Measurements from ENCODE around the gene PM20D1.
"Not testable (repeated sequence)": the region's sequence is repeated elsewhere in the genome, so short reads cannot be mapped to it uniquely, and the experiment has no call there.

The PM20D1 gene

DNA sequence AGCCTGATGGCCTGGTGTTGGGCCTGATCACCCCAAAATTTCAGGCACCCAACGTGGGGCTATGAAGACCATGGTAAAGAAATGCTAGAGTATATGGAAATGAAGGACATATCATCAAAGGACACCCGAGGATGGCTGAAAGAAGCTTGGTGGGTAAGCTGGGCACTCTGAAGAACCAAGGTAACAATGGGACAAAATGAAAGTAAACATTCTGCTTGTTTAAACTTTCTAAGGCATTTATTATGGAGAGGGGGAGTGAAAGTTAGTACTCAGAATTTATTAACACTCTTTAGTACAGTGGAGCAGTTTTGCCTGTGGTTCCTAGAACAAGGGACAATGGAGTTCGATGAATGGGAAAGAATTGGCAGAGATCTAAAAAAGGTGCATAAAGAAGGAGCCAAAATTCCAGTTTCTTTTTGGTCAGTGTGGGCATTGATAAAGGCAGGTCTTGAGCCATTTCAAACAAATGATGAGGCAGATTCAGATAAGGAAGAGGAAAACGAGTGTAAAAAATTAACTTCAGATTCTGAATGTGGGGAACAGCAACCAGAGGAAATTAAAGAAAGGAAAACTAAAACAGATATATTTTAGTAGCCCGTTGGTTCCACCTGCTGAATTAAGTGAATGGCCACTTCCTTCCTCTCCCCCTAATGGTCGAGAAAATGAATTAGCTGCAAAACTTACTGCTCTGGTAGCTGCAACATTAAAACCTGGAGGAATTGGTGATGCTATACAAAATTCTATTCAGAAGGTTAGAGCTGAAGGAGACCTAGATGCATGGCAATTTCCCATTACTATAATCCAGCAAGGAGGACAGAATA lies 8.4 kb upstream of the PM20D1 start:
- H3K4me3 Mint-ChIP-seq, result no peak overlapping the region
- peaks cover 21% of the 10 kb centered on the region for H3K9me3 Mint-ChIP-seq
- ATAC-seq (no peak), DNase-seq (no peak)
- H3K27me3 Mint-ChIP-seq, result no peaks in the 10 kb centered on the region
- peaks cover 10% of the 10 kb centered on the region for H3K36me3 Mint-ChIP-seq (ENCODE audit: low read depth)
- no peak overlapping the region for H3K27ac Mint-ChIP-seq
- peaks cover 3% of the 10 kb centered on the region for H3K4me1 Mint-ChIP-seq

DNA sequence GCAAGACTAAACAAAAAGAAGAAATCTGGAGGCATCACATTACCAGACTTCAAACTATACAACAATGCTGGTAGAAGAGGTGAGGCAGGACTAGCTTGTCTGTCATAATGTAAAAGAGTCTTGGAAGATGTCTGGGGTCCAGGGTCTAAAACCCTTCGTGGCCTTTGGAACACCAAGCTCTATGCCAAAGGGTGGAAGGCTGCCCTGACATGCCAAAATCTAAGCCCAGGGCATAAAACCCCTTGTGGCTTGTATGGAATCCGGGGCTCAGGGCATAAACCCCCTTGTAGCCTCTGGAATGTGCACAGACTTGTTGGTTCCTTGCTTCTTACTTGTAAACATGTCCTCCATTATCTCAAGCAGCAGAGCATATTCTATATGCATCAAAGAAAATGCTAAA lies 7.6 kb upstream of the PM20D1 start:
- H3K36me3 Mint-ChIP-seq (ENCODE audit: low read depth); DNase-seq; H3K4me3 Mint-ChIP-seq; H3K27me3 Mint-ChIP-seq; H3K27ac Mint-ChIP-seq; ATAC-seq; H3K4me1 Mint-ChIP-seq: not testable (repeated sequence)
- peaks cover 22% of the 10 kb centered on the region for H3K9me3 Mint-ChIP-seq

DNA sequence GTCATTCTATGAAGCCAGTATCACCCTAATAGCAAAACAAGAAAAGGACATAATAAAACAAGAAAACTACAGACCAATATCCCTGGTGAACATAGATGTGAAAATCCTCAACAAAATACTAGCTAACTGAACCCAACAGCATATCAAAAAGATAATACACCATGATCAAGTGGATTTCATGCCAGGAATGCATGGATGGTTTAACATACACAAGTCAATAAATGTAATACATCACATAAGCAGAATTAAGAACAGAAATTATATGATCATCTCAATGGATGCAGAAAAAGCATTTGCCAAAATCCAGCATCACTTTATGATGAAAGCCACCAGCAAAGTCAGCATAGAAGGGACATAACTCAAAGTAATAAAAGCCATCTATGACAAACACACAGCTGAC lies 6.5 kb upstream of the PM20D1 start:
- Mint-ChIP-seq H3K4me3 (no peak overlapping the region), H3K9me3 (peaks cover 28% of the 10 kb centered on the region), H3K27me3 (no peaks in the 10 kb centered on the region), H3K36me3 (ENCODE audit: low read depth) (peaks cover 15% of the 10 kb centered on the region), H3K4me1 (peaks cover 3% of the 10 kb centered on the region), H3K27ac (no peak overlapping the region)
- DNase-seq (no peak), ATAC-seq (no peak)

DNA sequence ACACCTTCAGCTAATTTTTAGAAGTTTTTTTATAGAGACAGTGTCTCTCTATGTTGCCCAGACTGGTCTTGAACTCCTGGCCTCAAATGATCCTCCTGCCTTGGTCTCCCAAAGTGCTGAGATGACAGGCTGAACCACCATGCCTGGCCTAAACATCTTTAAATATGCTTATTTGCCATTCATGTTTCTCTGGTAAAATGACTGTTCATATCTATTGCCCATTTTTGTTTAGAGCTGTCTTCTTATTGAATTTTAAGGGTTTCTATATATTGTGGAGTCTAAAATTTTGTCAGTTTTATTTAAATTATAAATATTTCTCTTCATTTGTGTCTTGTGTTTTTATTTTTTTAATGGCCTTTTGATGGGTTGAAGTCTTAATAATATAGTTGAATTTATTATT lies 3.0 kb upstream of the PM20D1 start:
- Mint-ChIP-seq H3K27me3 (no peaks in the 10 kb centered on the region), H3K4me3 (no peak overlapping the region), H3K36me3 (ENCODE audit: low read depth) (peaks cover 15% of the 10 kb centered on the region), H3K4me1 (peaks cover 16% of the 10 kb centered on the region), H3K27ac (no peak overlapping the region), H3K9me3 (peaks cover 28% of the 10 kb centered on the region)
- no peak for DNase-seq
- ATAC-seq, result no peak

DNA sequence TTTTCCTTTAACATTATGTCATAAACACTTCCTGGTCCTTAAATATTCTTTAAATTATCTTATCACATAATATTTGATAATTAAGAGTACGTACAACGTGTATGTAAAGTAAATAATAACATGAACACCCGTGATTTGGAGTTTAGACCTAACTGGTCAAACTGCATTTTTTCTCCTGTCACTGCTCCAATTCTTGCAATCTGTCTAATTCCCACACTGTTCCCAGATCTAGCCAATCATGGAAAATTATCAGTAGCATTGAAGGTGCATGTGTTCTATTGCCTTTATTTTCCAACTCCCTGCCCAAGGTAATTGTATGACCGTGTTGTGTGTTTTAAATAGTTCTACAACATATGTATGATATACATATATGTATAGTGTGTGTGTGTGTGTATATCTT lies 2.1 kb upstream of the PM20D1 start:
- DNase-seq, result no peak
- no peaks in the 10 kb centered on the region for H3K27me3 Mint-ChIP-seq
- no peak for ATAC-seq
- peaks cover 21% of the 10 kb centered on the region for H3K4me1 Mint-ChIP-seq
- peaks cover 26% of the 10 kb centered on the region for H3K9me3 Mint-ChIP-seq
- H3K36me3 Mint-ChIP-seq (ENCODE audit: low read depth), result peaks cover 15% of the 10 kb centered on the region
- H3K4me3 Mint-ChIP-seq, result no peak overlapping the region
- H3K27ac Mint-ChIP-seq, result no peak overlapping the region

DNA sequence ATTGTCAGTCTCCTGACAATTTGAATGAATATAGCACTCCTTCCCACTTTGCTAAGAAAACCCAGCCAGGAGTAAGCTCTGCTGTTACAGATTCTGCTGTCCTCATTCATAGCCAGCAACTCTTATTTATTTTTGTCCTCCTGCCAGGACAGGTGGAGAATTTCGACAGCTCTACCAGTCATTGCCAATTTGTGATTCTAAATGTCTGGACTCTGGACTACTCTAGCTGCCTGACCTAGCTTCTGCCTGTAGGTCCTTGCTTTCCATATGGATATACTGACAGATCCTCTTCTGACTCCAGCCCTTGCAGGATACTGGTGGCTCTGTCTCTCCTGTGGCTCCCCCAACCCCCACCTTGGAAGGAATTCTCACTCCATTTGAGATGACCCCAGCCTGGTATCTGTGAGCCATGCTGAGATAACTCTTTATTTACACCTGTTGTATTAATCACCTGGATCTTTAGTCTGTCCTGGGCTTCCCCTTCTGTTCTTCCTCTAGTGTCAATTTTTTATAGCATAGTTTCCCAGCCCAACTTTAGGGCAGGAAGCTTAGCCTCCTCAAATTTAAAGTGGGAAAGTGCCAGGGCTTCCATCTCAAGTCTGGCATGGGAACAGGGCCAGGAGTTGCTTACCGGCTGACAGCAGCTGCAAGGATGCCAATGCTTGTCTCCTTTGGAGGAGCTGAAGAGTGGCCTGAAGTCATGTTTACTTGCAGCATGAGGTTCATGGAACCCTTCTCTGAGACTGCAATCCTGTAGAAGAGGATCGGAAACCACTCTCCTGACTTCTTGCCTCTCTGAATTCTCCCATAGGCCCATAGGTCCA lies 6.7 kb downstream of the PM20D1 start:
- H3K9me3 Mint-ChIP-seq, result no peaks in the 10 kb centered on the region
- ATAC-seq (no peak), DNase-seq (no peak)
- H3K27ac Mint-ChIP-seq, result no peak overlapping the region
- H3K27me3 Mint-ChIP-seq, result no peaks in the 10 kb centered on the region
- H3K4me1 Mint-ChIP-seq, result peaks cover 8% of the 10 kb centered on the region
- H3K36me3 Mint-ChIP-seq (ENCODE audit: low read depth), result no peaks in the 10 kb centered on the region
- no peak overlapping the region for H3K4me3 Mint-ChIP-seq

DNA sequence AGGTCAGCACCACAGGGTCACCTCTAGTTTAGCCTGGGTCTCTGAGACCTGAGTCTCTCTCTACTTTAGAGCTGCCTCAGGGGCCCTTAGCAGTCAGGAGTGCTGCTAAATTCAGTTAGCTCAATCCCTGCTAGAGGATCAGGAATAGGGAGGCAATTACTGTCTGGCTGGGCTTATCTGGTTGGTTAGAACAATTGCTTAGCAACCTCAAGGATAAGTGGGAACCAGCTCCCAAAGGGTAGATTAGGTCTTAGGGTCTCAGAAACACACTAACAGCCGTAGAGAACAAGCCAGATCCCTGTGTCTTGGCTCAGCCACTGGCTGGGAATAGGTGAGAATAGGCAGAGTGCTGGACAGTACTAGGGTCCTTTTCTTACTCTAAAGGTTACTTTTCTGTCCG lies 7.7 kb downstream of the PM20D1 start:
- no peak for ATAC-seq
- Mint-ChIP-seq H3K27ac (no peak overlapping the region), H3K9me3 (no peaks in the 10 kb centered on the region), H3K36me3 (ENCODE audit: low read depth) (no peaks in the 10 kb centered on the region), H3K4me3 (no peak overlapping the region), H3K4me1 (no peaks in the 10 kb centered on the region), H3K27me3 (no peaks in the 10 kb centered on the region)
- DNase-seq, result no peak

DNA sequence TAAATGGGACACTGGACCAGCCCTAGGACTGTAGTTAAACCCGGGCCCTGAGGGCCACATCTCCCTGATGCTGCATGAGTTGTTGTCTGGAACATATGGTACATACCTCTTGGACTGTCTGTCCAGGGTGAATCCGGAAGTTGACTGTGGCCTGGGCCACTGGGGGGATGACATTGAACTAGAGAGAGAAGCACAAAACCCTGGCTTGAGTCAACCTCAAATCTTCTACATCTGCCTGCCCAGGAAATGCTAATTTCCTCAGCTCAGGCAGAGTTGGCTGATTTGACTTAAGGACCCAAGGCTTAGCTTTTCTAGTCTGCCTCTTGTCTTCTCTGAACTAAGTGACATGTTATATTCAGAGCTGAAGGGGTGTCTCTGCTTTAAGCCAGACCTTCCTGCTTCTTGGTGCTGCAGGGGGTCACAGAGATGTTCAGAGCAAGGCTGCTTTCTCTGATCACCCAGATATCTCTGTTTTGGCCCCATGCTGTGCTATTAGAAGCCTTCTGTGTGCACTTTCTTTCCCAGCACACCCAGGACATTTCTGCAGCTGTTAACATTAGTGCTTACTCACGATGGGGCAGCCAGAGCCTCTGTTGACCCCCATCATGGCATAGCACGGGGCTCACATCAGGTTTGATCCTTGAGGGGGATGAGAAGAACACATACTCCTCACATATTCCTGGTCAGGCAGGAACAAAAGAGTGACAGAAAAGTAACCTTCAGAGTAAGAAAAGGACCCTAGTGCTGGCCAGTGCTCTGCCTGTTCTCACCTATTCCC lies 9.6 kb downstream of the PM20D1 start:
- no peak overlapping the region for H3K4me3 Mint-ChIP-seq
- H3K27me3 Mint-ChIP-seq, result no peaks in the 10 kb centered on the region
- H3K9me3 Mint-ChIP-seq, result no peaks in the 10 kb centered on the region
- no peaks in the 10 kb centered on the region for H3K4me1 Mint-ChIP-seq
- H3K36me3 Mint-ChIP-seq (ENCODE audit: low read depth), result no peaks in the 10 kb centered on the region
- ATAC-seq (no peak), DNase-seq (no peak)
- H3K27ac Mint-ChIP-seq, result no peak overlapping the region

DNA sequence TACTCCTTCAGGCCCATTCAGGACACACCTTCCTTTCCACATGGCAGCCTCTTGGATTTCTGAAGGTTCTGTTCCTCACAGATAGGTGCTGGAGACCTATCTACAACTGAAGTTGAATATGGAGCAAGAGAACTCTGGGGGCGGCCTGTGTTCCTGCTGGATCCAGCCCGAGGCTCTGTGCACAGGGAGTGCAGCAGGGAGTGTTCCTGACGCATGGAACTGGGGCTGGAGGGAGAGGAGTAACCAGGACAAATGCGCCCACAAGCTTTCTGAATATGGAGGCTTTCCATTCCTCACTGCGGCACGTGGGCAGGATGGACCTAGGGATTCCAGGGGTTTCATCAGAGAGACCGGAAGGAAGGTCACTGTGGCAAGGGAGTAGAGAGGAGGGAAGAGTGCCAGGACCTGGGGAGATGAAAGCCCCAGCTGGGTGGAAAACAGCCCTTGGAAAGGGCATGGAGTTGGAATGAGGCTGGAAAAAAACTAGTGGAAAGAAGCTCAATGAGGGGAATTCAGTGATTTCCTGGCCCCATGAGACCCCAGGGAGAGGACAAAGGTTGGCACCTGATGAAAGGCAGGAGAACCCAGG lies 12.5 kb downstream of the PM20D1 start:
- no peak overlapping the region for H3K4me3 Mint-ChIP-seq
- ATAC-seq (no peak), DNase-seq (no peak)
- no peaks in the 10 kb centered on the region for H3K9me3 Mint-ChIP-seq
- H3K36me3 Mint-ChIP-seq (ENCODE audit: low read depth), result no peaks in the 10 kb centered on the region
- no peak overlapping the region for H3K27ac Mint-ChIP-seq
- no peaks in the 10 kb centered on the region for H3K4me1 Mint-ChIP-seq
- H3K27me3 Mint-ChIP-seq, result no peaks in the 10 kb centered on the region

DNA sequence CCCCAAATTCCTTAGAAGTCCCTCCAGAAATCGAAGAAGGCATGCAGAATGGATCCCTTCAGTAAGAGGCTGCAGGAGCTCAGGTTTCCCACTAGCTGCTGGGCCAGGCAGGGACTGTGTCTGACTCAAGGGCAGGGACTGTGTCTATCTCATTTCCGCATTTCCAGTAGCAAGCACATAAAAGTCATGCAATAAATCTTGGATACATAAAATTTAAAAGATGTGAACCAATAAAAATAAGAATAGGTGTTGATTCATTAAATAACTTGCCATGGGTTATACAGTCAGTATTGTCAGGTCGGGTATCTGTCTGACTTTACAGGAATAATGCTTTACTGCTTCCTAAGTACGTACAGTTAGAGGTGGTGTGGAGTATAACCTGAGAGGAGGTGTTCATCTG lies 15.2 kb downstream of the PM20D1 start:
- no peak overlapping the region for H3K4me3 Mint-ChIP-seq
- H3K27ac Mint-ChIP-seq, result no peak overlapping the region
- no peaks in the 10 kb centered on the region for H3K4me1 Mint-ChIP-seq
- ATAC-seq (no peak), DNase-seq (no peak)
- no peaks in the 10 kb centered on the region for H3K36me3 Mint-ChIP-seq (ENCODE audit: low read depth)
- no peaks in the 10 kb centered on the region for H3K27me3 Mint-ChIP-seq
- no peaks in the 10 kb centered on the region for H3K9me3 Mint-ChIP-seq

DNA sequence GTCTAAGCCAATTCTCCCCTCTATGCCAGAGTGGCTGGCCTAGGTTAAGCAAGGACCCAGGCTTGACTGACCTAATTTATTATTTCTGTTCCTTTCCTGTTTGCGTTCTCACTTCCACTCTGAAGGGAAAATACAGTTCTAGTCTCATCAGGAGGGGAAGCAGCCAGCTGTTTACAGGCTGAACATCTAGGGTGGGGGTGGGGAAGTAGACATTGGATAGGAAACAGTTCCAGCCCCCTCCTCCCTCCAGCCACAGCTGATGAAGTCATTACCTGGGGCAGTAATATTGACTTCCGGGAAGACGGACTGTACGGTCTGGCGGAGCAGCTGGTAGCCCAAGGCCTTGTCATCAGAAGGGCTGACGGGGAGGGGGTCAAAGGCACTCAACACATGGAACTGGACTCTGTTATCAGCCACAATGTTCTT lies 17.6 kb downstream of the PM20D1 start:
- ATAC-seq (no peak), DNase-seq (no peak)
- no peaks in the 10 kb centered on the region for H3K9me3 Mint-ChIP-seq
- H3K27ac Mint-ChIP-seq, result no peak overlapping the region
- H3K4me3 Mint-ChIP-seq, result no peak overlapping the region
- no peaks in the 10 kb centered on the region for H3K27me3 Mint-ChIP-seq
- H3K4me1 Mint-ChIP-seq, result no peaks in the 10 kb centered on the region
- peaks cover 2% of the 10 kb centered on the region for H3K36me3 Mint-ChIP-seq (ENCODE audit: low read depth)

DNA sequence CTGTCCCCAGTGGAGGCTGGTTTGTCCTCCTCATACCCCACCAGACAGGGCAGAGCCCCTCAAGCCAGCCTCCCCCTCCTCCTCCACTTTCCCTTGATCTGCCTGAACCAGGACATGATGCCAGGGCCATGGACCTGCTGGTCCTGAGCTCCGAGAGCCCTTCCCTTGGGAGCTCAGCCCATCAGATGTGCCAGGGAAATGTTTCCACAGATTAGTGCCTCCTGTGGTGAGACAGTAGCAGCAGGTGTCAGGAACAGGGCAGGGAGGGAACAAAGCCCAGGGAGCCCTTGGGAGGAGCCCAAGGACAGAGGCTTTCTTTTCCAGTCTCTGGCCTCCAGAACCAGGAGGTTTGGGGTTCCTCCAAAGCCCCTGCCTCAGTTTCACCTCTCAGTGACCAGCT lies 22.3 kb downstream of the PM20D1 start:
- Mint-ChIP-seq H3K4me3 (no peak overlapping the region), H3K36me3 (ENCODE audit: low read depth) (peaks cover 3% of the 10 kb centered on the region), H3K27me3 (no peaks in the 10 kb centered on the region)

DNA sequence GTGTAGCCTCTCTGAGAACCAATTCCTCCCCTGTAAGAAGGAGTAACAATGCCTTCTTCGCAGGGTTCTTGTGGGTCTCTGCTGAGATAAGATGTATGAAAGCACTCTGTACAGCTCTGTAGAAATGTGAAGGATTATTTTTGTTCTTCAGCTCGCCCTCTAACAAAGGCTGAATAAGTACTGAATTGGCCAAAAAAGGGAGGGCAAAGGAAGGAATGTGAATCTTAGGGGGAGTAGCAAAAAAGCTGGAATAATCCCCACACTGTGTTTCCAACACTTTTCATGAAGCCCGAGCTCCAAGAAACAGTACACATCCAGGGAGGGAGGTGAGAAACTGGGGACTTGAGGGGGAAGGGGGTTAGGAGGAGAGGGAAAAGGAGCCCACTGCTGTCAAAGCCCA lies 22.9 kb downstream of the PM20D1 start:
- ATAC-seq, result no peak
- H3K27ac Mint-ChIP-seq, result no peak overlapping the region

More for the DNA sequence above, 22.3 kb downstream of the PM20D1 start:
- H3K27ac Mint-ChIP-seq, result no peak overlapping the region
- ATAC-seq (no peak), DNase-seq (no peak)
- peaks cover 26% of the 10 kb centered on the region for H3K4me1 Mint-ChIP-seq
- H3K9me3 Mint-ChIP-seq, result no peaks in the 10 kb centered on the region

DNA sequence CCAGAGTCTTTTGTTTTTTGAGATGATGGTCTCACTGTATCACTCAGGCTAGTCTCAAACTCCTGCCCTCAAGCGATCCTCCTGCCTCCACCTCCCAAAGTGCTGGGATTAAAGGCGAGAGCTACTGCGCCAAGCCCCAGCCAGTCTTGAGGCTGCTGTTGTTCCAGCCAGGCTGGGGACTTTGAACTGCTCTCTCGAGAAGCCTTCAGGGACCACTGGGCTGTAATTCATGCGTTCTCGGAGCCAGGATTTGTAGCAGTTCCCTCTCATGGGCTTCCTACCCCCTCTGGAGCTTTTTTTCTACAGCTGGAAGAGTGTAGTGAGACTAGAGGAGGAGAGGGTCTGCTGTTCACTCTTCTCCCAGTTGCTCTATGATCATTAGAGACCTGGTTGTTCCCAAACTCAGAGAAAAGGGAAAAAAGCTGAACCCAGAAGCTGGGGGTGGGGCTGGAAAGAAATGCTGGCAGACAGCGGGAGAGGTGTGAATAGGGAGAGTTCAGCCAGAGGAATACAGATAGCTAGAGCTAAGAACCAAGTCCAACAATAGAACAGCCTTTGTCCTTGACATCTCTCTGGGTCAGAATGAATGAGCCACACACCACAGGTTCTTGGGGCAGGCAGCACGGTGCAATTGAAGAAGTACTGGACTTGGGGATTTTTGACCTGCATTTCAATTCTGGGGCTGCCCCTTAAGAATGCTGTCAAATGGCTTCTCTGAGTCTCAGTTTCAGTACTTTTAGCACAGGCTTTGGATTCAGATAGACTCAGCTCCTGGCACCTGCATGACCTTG lies 23.7 kb downstream of the PM20D1 start:
- H3K27me3 Mint-ChIP-seq, result no peaks in the 10 kb centered on the region
- ATAC-seq, result peak; percentile 74
- peaks cover 3% of the 10 kb centered on the region for H3K36me3 Mint-ChIP-seq (ENCODE audit: low read depth)
- no peaks in the 10 kb centered on the region for H3K9me3 Mint-ChIP-seq
- DNase-seq, result no peak
- H3K27ac Mint-ChIP-seq, result no peak overlapping the region
- H3K4me3 Mint-ChIP-seq, result no peak overlapping the region
- H3K4me1 Mint-ChIP-seq, result peaks cover 26% of the 10 kb centered on the region

More for the DNA sequence above, 22.9 kb downstream of the PM20D1 start:
- DNase-seq, result no peak
- H3K4me1 Mint-ChIP-seq, result peaks cover 26% of the 10 kb centered on the region
- no peaks in the 10 kb centered on the region for H3K9me3 Mint-ChIP-seq
- H3K36me3 Mint-ChIP-seq (ENCODE audit: low read depth), result peaks cover 3% of the 10 kb centered on the region
- H3K27me3 Mint-ChIP-seq, result no peaks in the 10 kb centered on the region
- H3K4me3 Mint-ChIP-seq, result no peak overlapping the region
